Measurements from ENCODE around the gene PDC. TPM values are rescaled to one million over a fixed set of nuclear protein-coding genes. Genes with fewer than 3 reads are reported as not detected.

The PDC gene
- total RNA-seq (2014; rRNA removed; shearing (Covaris generic)), result not detected in 2 replicates

- Histone ChIP-seq H3K27ac (no peak within 1 kb of the TSS), H3K27me3 (no peaks in the 10 kb centered on the region), H3K36me3 (no peaks in the 10 kb centered on the region), H3K4me3 (no peak within 1 kb of the TSS), H3K9me3 (replicated peaks) (no peaks in the 10 kb centered on the region), H3K4me1 (no peaks in the 10 kb centered on the region)
- no peak for DNase-seq
Measured at GRCh38 chr1:186461014-186461413, at the start of gene PDC. Gene PDC, minus strand, starts transcription at chr1:186461114. Its CDS starts 11,655 bp downstream, at chr1:186449459.

- no peak for DNase-seq
- Histone ChIP-seq H3K4me3 (no peak overlapping the region), H3K4me1 (no peaks in the 10 kb centered on the region), H3K27me3 (no peaks in the 10 kb centered on the region), H3K27ac (no peak overlapping the region), H3K9me3 (replicated peaks) (no peaks in the 10 kb centered on the region), H3K36me3 (no peaks in the 10 kb centered on the region)
Measured at GRCh38 chr1:186503190-186503589, 42.3 kb upstream of the PDC start.

DNA sequence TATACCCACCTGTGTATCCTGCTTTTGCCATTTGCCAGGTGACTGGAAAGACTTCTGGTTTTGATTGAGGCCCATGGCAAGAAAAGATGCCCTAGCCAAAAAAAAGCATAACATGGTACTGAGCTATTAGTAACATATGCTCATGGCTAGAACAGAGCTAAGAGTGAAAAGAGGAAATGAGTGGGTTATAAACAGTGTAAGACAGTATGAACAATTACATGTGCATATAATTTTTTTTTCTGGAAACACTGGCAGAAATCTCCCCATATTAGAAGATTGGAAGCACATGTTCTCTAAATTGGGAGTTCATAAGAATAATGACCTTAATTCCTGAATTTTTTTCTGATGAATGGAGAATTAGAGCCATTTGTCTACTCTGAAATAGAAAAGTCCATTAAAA, 41.2 kb upstream of the PDC start:
- Histone ChIP-seq H3K27ac (no peak overlapping the region), H3K9me3 (replicated peaks) (no peaks in the 10 kb centered on the region), H3K4me3 (no peak overlapping the region), H3K4me1 (no peaks in the 10 kb centered on the region), H3K36me3 (no peaks in the 10 kb centered on the region), H3K27me3 (no peaks in the 10 kb centered on the region)
- no peak for DNase-seq

DNA sequence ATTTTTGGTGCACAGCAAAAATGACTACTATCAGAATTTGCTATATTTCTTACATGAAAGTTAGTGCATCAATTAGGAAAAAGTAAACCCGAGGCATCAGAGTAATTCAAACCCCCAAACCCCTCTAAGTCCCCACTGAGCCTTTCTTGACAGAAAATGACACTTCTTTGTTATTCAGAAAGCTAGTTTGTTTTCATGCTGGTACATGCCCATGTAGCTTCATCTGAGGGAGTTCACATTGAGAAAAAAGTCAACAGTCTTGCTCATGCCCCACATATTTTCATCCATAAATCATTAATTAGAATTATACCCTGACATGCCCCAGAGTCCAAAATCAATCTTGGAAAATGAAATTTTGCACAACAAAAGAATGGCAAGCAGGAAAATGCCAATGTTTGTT, 39.9 kb upstream of the PDC start:
- Histone ChIP-seq H3K27ac (no peak overlapping the region), H3K36me3 (no peaks in the 10 kb centered on the region), H3K27me3 (no peaks in the 10 kb centered on the region), H3K9me3 (replicated peaks) (no peaks in the 10 kb centered on the region), H3K4me1 (no peaks in the 10 kb centered on the region), H3K4me3 (no peak overlapping the region)
- no peak for DNase-seq

DNA sequence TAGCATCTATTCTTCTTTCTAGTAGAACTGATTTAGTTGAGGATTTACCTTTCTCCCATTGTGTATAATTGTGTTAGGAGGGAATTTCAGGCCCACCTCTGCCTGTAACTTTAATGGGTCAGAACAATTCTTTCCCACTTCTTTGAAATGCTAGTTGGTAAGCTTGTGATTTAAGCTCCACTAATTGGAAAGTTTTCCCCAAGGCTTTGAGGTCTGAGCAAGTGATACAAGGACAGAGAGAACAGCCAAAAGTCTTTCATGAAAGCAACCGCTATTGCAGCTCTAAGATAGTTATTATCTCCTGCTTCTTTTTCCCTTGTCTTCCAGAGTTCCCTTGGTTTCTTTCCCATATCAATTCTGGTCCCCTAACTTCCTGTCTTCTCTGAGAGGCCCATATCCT, 38.7 kb upstream of the PDC start:
- Histone ChIP-seq H3K4me3 (no peak overlapping the region), H3K27me3 (no peaks in the 10 kb centered on the region), H3K9me3 (replicated peaks) (no peaks in the 10 kb centered on the region), H3K36me3 (no peaks in the 10 kb centered on the region), H3K4me1 (no peaks in the 10 kb centered on the region), H3K27ac (no peak overlapping the region)
- DNase-seq, result no peak

- Histone ChIP-seq H3K9me3 (replicated peaks) (no peaks in the 10 kb centered on the region), H3K36me3 (no peaks in the 10 kb centered on the region), H3K27me3 (no peaks in the 10 kb centered on the region), H3K4me1 (no peaks in the 10 kb centered on the region), H3K27ac (no peak overlapping the region), H3K4me3 (no peak overlapping the region)
- DNase-seq, result no peak
Measured at GRCh38 chr1:186498695-186499389, 37.9 kb upstream of the PDC start.

DNA sequence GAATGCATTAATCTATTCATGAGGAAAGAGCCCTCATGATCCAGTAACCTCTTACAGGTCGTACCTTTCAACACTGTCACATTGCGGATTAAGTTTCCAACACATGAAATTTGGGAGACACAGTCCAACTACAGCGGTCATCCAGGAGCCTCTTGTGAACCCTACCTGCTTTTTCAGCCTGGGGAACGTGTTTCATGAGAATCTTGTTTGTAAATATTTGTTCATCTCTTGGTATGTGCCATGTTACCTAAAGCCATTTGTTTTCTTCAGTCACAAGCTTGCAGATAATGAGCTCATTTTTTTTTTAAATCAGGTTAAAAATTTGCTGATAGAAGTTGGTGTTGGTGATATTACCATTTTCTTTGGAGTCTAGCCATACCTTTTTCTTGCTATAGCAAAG, 37.2 kb upstream of the PDC start:
- Histone ChIP-seq H3K27me3 (peaks cover under 1% of the 10 kb centered on the region; the same call in 1 of the 2 replicates), H3K4me3 (no peak overlapping the region), H3K9me3 (replicated peaks) (no peaks in the 10 kb centered on the region), H3K27ac (no peak overlapping the region), H3K4me1 (no peaks in the 10 kb centered on the region), H3K36me3 (no peaks in the 10 kb centered on the region)
- no peak for DNase-seq

DNA sequence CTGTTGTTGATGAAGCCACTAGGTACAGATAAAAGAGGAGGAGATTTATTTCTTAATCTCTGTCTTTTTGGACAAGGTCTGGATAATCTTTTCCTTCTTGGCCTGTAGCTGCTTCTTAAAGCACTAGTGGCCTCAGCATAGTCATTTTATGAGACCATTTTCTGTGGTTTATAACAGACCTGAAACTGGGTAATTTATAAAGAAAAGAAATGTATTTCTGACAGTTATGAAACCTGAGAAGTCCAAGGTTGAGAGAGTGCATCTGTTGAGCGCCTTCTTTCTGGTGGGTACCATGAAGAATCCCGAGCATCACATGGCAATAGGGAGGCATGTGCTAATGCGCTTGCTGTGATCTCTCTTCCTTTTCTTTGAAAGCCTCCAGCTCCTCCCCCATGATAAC, 36.7 kb upstream of the PDC start:
- Histone ChIP-seq H3K36me3 (no peaks in the 10 kb centered on the region), H3K27ac (no peak overlapping the region), H3K27me3 (peaks cover 3% of the 10 kb centered on the region; the same call in 1 of the 2 replicates), H3K9me3 (replicated peaks) (no peaks in the 10 kb centered on the region), H3K4me3 (no peak overlapping the region), H3K4me1 (no peaks in the 10 kb centered on the region)
- no peak for DNase-seq

DNA sequence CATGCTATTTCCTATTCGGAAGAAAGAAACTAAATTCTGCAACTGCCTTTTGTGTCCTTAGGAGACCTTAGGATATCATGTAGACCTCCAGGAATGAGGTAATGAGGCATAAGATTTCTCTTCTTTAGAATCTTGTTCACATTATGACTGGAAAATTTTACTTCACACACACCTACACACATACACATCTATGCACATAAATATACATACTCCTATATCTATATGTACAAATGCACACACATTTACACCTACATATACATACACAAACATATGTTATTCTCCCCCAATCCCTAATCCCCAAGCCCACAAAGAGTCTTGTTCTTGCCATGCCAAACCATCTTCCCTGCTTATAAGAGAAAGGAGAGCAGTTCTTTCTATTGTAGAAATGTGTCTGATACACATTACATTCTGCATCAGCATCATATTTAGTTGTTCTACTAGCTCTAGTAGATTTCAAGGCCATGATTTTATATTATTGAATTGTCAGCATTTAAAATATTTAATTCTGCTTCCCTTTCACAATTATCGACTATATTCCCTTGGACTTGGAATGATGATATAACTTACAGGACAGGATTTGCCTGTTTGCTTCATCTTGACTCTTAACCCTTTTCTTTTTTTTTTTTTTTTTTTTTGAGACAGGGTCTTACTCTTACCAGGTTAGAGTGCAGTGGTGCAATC, 35.4 kb upstream of the PDC start:
- H3K27ac ChIP-seq, result no peak overlapping the region
- no peaks in the 10 kb centered on the region for H3K36me3 ChIP-seq
- no peak overlapping the region for H3K4me3 ChIP-seq
- no peaks in the 10 kb centered on the region for H3K4me1 ChIP-seq
- no peak for DNase-seq
- H3K9me3 ChIP-seq (replicated peaks), result no peaks in the 10 kb centered on the region
- peaks cover 3% of the 10 kb centered on the region; the same call in 1 of the 2 replicates for H3K27me3 ChIP-seq

- H3K4me3 ChIP-seq, result no peak overlapping the region
- no peaks in the 10 kb centered on the region for H3K9me3 ChIP-seq (replicated peaks)
- no peak overlapping the region for H3K27ac ChIP-seq
- no peak for DNase-seq
- no peaks in the 10 kb centered on the region for H3K4me1 ChIP-seq
- no peaks in the 10 kb centered on the region for H3K36me3 ChIP-seq
- peaks cover 3% of the 10 kb centered on the region; the same call in 1 of the 2 replicates for H3K27me3 ChIP-seq
Measured at GRCh38 chr1:186494832-186495271, 33.9 kb upstream of the PDC start.

GRCh38 chr1:186492531-186493291, 31.8 kb upstream of the PDC start:
- Histone ChIP-seq H3K36me3 (no peaks in the 10 kb centered on the region), H3K9me3 (replicated peaks) (no peaks in the 10 kb centered on the region), H3K4me1 (no peaks in the 10 kb centered on the region), H3K27me3 (peaks cover 3% of the 10 kb centered on the region; the same call in 1 of the 2 replicates), H3K27ac (no peak overlapping the region), H3K4me3 (no peak overlapping the region)
- no peak for DNase-seq

- Histone ChIP-seq H3K36me3 (no peaks in the 10 kb centered on the region), H3K27ac (no peak overlapping the region), H3K27me3 (peaks cover 3% of the 10 kb centered on the region; the same call in 1 of the 2 replicates), H3K4me3 (no peak overlapping the region), H3K4me1 (no peaks in the 10 kb centered on the region), H3K9me3 (replicated peaks) (no peaks in the 10 kb centered on the region)
- DNase-seq, result no peak
Measured at GRCh38 chr1:186491336-186491735, 30.4 kb upstream of the PDC start.

DNA sequence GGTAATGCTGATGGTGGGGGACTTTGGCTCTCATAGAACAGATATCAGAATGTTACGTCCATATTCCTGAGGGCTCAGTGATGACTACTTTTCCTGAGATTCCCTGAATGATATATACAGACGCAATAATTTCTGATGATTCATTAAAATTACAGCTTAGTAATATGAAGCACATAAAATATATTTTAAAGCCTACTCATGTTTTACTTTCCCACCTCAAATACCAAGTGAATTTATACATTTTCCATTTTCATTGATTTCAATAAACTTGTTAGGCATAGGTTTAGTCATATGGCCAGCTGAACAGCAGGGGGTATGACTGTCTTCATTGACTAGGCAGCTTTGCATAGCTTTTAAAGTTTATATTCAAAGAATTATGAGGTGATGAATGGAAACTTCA, 26.2 kb upstream of the PDC start:
- no peak for DNase-seq
- Histone ChIP-seq H3K27ac (no peak overlapping the region), H3K4me3 (no peak overlapping the region), H3K4me1 (no peaks in the 10 kb centered on the region), H3K9me3 (replicated peaks) (no peaks in the 10 kb centered on the region), H3K36me3 (no peaks in the 10 kb centered on the region), H3K27me3 (no peaks in the 10 kb centered on the region)

DNA sequence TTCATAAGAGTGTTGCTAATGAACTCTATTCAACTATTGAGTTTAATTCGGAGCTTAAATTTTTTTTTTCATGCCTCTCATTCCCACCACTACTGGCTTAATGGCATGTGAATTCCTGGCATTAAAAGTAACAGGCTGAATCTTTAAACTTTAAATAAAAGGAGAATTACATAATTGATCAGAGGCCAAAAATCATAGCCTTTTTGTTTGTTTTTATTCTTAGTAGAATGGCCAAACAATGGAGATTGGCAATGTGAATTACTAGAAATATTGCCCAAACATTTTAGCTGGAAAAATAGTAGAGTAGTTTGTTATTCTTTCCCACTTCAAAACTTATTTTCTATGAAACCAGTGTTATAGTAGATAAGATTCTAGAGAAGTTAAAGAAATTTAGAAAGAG, 25.1 kb upstream of the PDC start:
- Histone ChIP-seq H3K4me3 (no peak overlapping the region), H3K4me1 (no peaks in the 10 kb centered on the region), H3K36me3 (no peaks in the 10 kb centered on the region), H3K27me3 (no peaks in the 10 kb centered on the region), H3K9me3 (replicated peaks) (no peaks in the 10 kb centered on the region), H3K27ac (no peak overlapping the region)
- no peak for DNase-seq

DNA sequence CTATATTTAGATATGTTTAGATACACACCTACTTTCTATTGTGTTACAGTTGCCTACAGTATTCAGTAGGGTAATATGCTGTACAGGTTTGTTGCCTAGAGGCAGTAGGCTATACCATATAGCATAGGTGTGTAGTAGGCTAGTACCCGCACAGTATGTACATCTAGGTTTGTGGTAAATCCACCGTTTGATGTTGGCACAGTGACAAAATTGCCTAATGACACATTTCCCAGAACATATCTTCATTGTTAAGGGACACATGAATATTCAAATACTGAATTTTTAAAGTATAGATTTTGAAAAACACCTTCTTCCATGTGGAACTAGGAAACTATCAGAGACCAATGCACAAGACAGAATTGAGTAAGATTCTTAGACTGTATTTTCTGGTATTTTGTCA, 22.6 kb upstream of the PDC start:
- DNase-seq, result no peak
- Histone ChIP-seq H3K9me3 (replicated peaks) (no peaks in the 10 kb centered on the region), H3K4me3 (no peak overlapping the region), H3K36me3 (no peaks in the 10 kb centered on the region), H3K27me3 (no peaks in the 10 kb centered on the region), H3K27ac (no peak overlapping the region), H3K4me1 (no peaks in the 10 kb centered on the region)
